Breast epithelium (tissue), 4 donors: ENCODE measurements around the gene ADGRE2. TPM values are rescaled to one million over a fixed set of nuclear protein-coding genes. Genes with fewer than 3 reads are reported as not detected.

Experiments
- DNase-seq, 2 donors: peaks; one replicate each; pipeline ENCODE4 v3.0.0-alpha.2; 2019; ENCODE audit warnings: low spot score in 2 of 2
- H3K27ac ChIP-seq, 2 donors: fragments of 200-600 bp; sonication (generic) in 1 of 2; one replicate each; pipeline ENCODE4 v1.5.1; 2016 to 2019; ENCODE audit warnings: mild to moderate bottlenecking in 1 of 2
- H3K27me3 ChIP-seq, 2 donors: fragments of 200-600 bp; sonication (generic) in 1 of 2; one replicate each; pipeline versions ENCODE4 v1.5.1 to v1.6.0; 2017 to 2019; ENCODE audit warnings: control low read depth in 1 of 2, mild to moderate bottlenecking in 1 of 2
- H3K36me3 ChIP-seq: fragments of 200-600 bp; one replicate; pipeline ENCODE4 v1.5.1; 2019
- H3K4me1 ChIP-seq, 2 donors: fragments of 200-600 bp; sonication (generic); one replicate each; pipeline ENCODE4 v1.5.1; 2016 to 2019; ENCODE audit warnings: control low read depth in 1 of 2
- H3K4me3 ChIP-seq, 3 donors: fragments of 200-600 bp; sonication (generic); 1 replicate in 2 of 3; 2 replicates in 1 of 3; pipeline ENCODE4 v1.5.1; 2016 to 2019; ENCODE audit warnings: mild to moderate bottlenecking in 3 of 3, moderate library complexity in 2 of 3
- H3K9me3 ChIP-seq, 2 donors: fragments of 200-600 bp; sonication (generic) in 1 of 2; one replicate each; pipeline ENCODE4 v1.5.1; 2016 to 2019; ENCODE audit warnings: control low read depth in 1 of 2
- POLR2A ChIP-seq: fragments of 450-650 bp; IDR thresholded peaks from one replicate; pipeline ENCODE4 v1.6.1; 2016; ENCODE audit warnings: antibody characterized with exemption, mild to moderate bottlenecking, moderate library complexity
- POLR2AphosphoS5 ChIP-seq, 3 donors: sonication (generic); formaldehyde crosslinking; IDR thresholded peaks; one replicate each; pipeline ENCODE4 v1.6.1; 2017; ENCODE audit warnings: antibody characterized with exemption in 3 of 3
- intact Hi-C: fragments of 100-400 bp; cut with DNase I; formaldehyde crosslinking; loops from one replicate; pipeline ENCODE4 v1.15.1; 2023; ENCODE audit warnings: low total_unique reads
- total RNA-seq, 3 donors: library from RNA; depleted of rRNA; stranded (reverse); fragments of >200 nt; gene quantifications; one replicate each; pipeline ENCODE4 v1.1.0, GENCODE V29; 2016
- TF ChIP-seq, protein P1 (sequence below), 3 donors: fragments of 450-650 bp; IDR thresholded peaks; one replicate each; pipeline ENCODE4 v1.5.1; 2016 to 2017; ENCODE audit warnings: antibody characterized with exemption in 3 of 3, mild to moderate bottlenecking in 3 of 3, moderate library complexity in 3 of 3

Gene ADGRE2
- total RNA-seq, 3 donors from 2014 or later = 1.9 to 32.1 (median 9.8) TPM

DNA sequence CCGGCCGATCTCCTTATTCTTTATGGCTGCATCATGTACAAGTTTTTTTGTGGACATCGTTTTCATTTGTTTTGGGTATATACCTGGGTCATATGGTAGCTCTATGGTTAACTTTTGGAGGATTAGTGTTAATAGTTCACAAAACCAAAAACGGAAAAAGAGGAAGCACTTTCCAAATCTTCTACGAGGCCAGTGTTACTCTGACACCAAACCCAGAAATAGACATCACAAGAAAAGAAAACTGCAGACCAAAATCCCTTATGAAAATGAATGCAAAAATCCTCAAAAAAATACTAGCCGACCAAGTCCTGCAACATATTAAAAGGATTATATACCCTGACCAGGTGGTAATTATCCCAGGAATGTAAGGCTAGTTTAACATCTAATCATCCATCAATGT, 29.8 kb downstream of the ADGRE2 start:
- no peaks in the 10 kb centered on the region for H3K9me3 ChIP-seq
- intact Hi-C loops = no loop called here
- H3K36me3 ChIP-seq = no peaks in the 10 kb centered on the region
- no peak overlapping the region for H3K4me3 ChIP-seq
- TF ChIP-seq POLR2A = no peak
- TF ChIP-seq, protein P1, sequence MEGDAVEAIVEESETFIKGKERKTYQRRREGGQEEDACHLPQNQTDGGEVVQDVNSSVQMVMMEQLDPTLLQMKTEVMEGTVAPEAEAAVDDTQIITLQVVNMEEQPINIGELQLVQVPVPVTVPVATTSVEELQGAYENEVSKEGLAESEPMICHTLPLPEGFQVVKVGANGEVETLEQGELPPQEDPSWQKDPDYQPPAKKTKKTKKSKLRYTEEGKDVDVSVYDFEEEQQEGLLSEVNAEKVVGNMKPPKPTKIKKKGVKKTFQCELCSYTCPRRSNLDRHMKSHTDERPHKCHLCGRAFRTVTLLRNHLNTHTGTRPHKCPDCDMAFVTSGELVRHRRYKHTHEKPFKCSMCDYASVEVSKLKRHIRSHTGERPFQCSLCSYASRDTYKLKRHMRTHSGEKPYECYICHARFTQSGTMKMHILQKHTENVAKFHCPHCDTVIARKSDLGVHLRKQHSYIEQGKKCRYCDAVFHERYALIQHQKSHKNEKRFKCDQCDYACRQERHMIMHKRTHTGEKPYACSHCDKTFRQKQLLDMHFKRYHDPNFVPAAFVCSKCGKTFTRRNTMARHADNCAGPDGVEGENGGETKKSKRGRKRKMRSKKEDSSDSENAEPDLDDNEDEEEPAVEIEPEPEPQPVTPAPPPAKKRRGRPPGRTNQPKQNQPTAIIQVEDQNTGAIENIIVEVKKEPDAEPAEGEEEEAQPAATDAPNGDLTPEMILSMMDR (IDR thresholded peaks at IDR 0.05) = no peak
- TF ChIP-seq POLR2AphosphoS5 (IDR thresholded peaks at IDR 0.05) = no peak
- DNase-seq = no peak
- no peaks in the 10 kb centered on the region for H3K4me1 ChIP-seq
- H3K27me3 ChIP-seq = no peaks in the 10 kb centered on the region
- H3K27ac ChIP-seq = no peak overlapping the region

- H3K4me3 ChIP-seq = no peak overlapping the region
- no peak for DNase-seq
- no peaks in the 10 kb centered on the region for H3K27me3 ChIP-seq
- TF ChIP-seq, protein P1 (IDR thresholded peaks at IDR 0.05) = no peak
- no peak for TF ChIP-seq POLR2AphosphoS5 (IDR thresholded peaks at IDR 0.05)
- no peak for TF ChIP-seq POLR2A
- no peak overlapping the region for H3K27ac ChIP-seq
- no peaks in the 10 kb centered on the region for H3K36me3 ChIP-seq
- peaks cover 0 to 6% of the 10 kb centered on the region in 2 donors for H3K9me3 ChIP-seq
- H3K4me1 ChIP-seq = no peaks in the 10 kb centered on the region
- intact Hi-C loops = no loop called here
These were observed 31.5 kb downstream of the ADGRE2 start for GRCh38 chr19:14746886-14747285.

GRCh38 chr19:14735915-14736314, 42.4 kb downstream of the ADGRE2 start:
- intact Hi-C loops = no loop called here
- no peaks in the 10 kb centered on the region for H3K4me1 ChIP-seq
- no peaks in the 10 kb centered on the region for H3K27me3 ChIP-seq
- H3K27ac ChIP-seq = no peak overlapping the region
- H3K36me3 ChIP-seq = no peaks in the 10 kb centered on the region
- H3K4me3 ChIP-seq = no peak overlapping the region
- peaks cover under 1 to 5% of the 10 kb centered on the region in 2 donors for H3K9me3 ChIP-seq
- TF ChIP-seq, protein P1 (IDR thresholded peaks at IDR 0.05) = no peak
- TF ChIP-seq POLR2AphosphoS5 (IDR thresholded peaks at IDR 0.05) (no peak), POLR2A (no peak)
- DNase-seq = no peak

- H3K36me3 ChIP-seq = no peaks in the 10 kb centered on the region
- H3K4me3 ChIP-seq = no peak overlapping the region
- H3K4me1 ChIP-seq = no peaks in the 10 kb centered on the region
- intact Hi-C loops = no loop called here
- peaks cover 15 to 21% of the 10 kb centered on the region in 2 donors for H3K9me3 ChIP-seq
- no peak for TF ChIP-seq POLR2AphosphoS5 (IDR thresholded peaks at IDR 0.05)
- DNase-seq = no peak
- no peaks in the 10 kb centered on the region for H3K27me3 ChIP-seq
- no peak overlapping the region for H3K27ac ChIP-seq
These were observed 44.8 kb downstream of the ADGRE2 start for GRCh38 chr19:14733574-14733973.

GRCh38 chr19:14732510-14732909, 45.9 kb downstream of the ADGRE2 start:
- no peaks in the 10 kb centered on the region for H3K27me3 ChIP-seq
- H3K4me3 ChIP-seq = no peak overlapping the region
- TF ChIP-seq POLR2A (no peak), POLR2AphosphoS5 (IDR thresholded peaks at IDR 0.05) (no peak)
- TF ChIP-seq, protein P1 (IDR thresholded peaks at IDR 0.05) = no peak
- no peak for DNase-seq
- no peak overlapping the region for H3K27ac ChIP-seq
- intact Hi-C loops = no loop called here
- no peaks in the 10 kb centered on the region for H3K36me3 ChIP-seq
- peaks cover 16 to 30% of the 10 kb centered on the region in 2 donors for H3K9me3 ChIP-seq
- H3K4me1 ChIP-seq = no peaks in the 10 kb centered on the region

DNA sequence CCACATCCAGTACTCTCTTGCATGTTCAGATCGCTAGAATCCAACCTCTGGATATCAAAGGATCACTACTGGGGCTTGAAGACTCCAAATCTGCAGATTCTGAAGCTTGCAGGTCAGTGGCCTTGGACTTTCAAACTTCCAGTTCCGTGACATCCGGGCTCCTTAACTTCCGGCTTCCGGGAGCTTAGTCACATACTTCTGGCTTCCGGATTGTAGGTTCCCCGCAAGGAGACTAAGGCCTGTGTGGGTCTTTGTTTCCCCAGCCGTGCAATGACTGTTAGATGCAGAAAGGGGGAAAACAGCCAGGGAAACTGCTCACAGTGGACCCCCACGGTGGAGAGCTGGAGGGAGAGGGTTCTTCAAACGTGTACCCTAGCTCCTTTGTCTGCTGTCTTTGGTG, 47.2 kb downstream of the ADGRE2 start:
- H3K4me3 ChIP-seq = no peak overlapping the region
- peaks cover 20 to 43% of the 10 kb centered on the region in 2 donors for H3K9me3 ChIP-seq
- no peak for DNase-seq
- intact Hi-C loops = no loop called here
- no peaks in the 10 kb centered on the region for H3K36me3 ChIP-seq
- no peaks in the 10 kb centered on the region for H3K4me1 ChIP-seq
- no peak overlapping the region for H3K27ac ChIP-seq
- TF ChIP-seq POLR2AphosphoS5 (IDR thresholded peaks at IDR 0.05) (no peak), POLR2A (no peak)
- TF ChIP-seq, protein P1 (IDR thresholded peaks at IDR 0.05) = no peak
- no peaks in the 10 kb centered on the region for H3K27me3 ChIP-seq
